Prostate gland (tissue), 2 donors: Measurements from ENCODE around the gene CT45A1.
"Not testable (repeated sequence)": the region's sequence is repeated elsewhere in the genome, so short reads cannot be mapped to it uniquely, and the experiment has no call there.

Experiments used
- CTCF ChIP-seq, 4 experiments: fragments of 200-600 bp in 2 of 4; fragments of 450-650 bp in 2 of 4; sonication (generic) in 2 of 4; IDR thresholded peaks; 1 replicate in 3 of 4; 2 replicates in 1 of 4; pipeline ENCODE4 v1.5.1; 2016 to 2019; ENCODE audit warnings: antibody characterized with exemption in 4 of 4, mild to moderate bottlenecking in 2 of 4, moderate library complexity in 2 of 4
- POLR2A ChIP-seq: fragments of 450-650 bp; IDR thresholded peaks from one replicate; pipeline ENCODE4 v1.6.1; 2016; ENCODE audit warnings: antibody characterized with exemption, mild to moderate bottlenecking

GRCh38 chrX:135744739-135745138 is 31.3 kb downstream of the CT45A1 start:
- TF ChIP-seq CTCF (IDR thresholded peaks at IDR 0.05); POLR2A: not testable (repeated sequence)
